Measurements from ENCODE around the gene SUSD5. TPM values are rescaled to one million over a fixed set of nuclear protein-coding genes. Genes with fewer than 3 reads are reported as not detected.
A peak's percentile ranks its signal among the peaks of the same experiment; 100 is the strongest.

SUSD5 gene
- total RNA-seq, 5 donors from 2014 or later (not counting 1 experiment from before 2014, with no cell fraction given), result not detected

DNA sequence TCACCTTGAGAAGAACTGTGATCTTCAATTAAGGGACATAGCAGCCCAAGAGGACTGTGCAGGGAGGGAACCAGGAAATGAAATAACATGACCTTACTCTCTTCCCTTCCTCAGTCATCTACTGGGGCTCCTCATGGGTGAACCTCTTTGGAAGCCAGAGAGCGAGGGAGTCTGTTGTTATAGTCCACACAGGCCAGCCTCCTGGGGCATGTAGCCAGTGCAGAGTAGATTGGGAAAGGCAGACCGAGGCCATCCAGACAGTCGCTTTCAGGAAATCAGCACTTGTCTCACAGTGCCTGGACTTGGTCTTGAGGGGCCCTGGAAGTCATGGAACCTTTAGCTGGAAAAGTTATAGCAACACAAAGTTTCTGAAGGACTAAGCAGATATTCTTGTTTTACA is 98.7 kb downstream of the SUSD5 start:
- ChIA-PET CTCF (no interaction called here), POLR2A (interaction anchor here (0.5 to 0.7 kb wide), 2 partner anchors 132 to 938 kb away, joined by 3 read pairs; no protein-coding TSS in a partner anchor)
- H3K27ac Mint-ChIP-seq, result no peak overlapping the region
- H3K36me3 ChIP-seq (ENCODE audit: control insufficient read depth in 2 of 2, extremely low read depth in 1 of 2, insufficient read depth in 1 of 2, low read length in 1 of 2), result peaks cover 0 to 13% of the 10 kb centered on the region in 2 donors
- peaks cover 30 to 33% (median 31%) of the 10 kb centered on the region in 3 donors for H3K4me1 Mint-ChIP-seq
- WGBS (ENCODE audit: insufficient coverage), result 94% methylated on average over 3 of the region's 3 CpGs
- H3K27me3 Mint-ChIP-seq, result no peaks in the 10 kb centered on the region
- no peak for DNase-seq
- no peaks in the 10 kb centered on the region for H3K27me3 ChIP-seq (replicated peaks in 1 of 2; ENCODE audit: control insufficient read depth in 2 of 2, extremely low read depth in 1 of 2, insufficient read depth in 2 of 2, low read length in 1 of 2)
- H3K9me3 Mint-ChIP-seq, result no peaks in the 10 kb centered on the region
- H3K27ac ChIP-seq (ENCODE audit: low read length), result no peak overlapping the region
- no peak overlapping the region for H3K4me3 Mint-ChIP-seq
- peaks cover 24% of the 10 kb centered on the region for H3K36me3 Mint-ChIP-seq
- no peak for ATAC-seq (replicated peaks in 1 of 4)
- no peaks in the 10 kb centered on the region for H3K9me3 ChIP-seq
- no peak overlapping the region for H3K4me3 ChIP-seq (ENCODE audit: control insufficient read depth in 1 of 2, extremely low read depth in 1 of 2, low read length in 1 of 2)
- H3K4me1 ChIP-seq (ENCODE audit: control insufficient read depth in 1 of 2, extremely low read depth in 1 of 2, insufficient read depth in 2 of 2, low read length in 2 of 2), result peaks cover 0 to 4% of the 10 kb centered on the region in 2 experiments

DNA sequence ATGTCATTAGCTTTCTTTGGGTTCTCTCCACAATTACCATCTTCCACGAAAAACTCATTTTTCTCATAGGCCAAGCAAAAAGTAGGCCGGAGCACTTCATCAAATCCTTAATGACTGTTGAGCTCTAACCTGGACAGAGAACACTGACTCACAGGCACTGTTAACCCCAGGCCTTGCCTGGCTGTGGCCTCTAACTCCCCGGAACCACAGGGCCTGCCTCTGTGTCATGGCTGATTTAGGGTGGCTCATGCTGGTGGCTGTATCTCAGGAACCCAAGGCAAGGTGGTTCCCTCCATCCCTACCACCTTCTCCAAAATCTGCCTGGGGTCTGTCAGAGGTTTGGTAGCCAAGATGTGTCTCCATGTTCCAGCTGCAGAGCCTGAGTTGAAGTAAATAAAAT is 101.1 kb downstream of the SUSD5 start:
- ChIA-PET CTCF (interaction anchor here in 1 of 2 donors (0.5 to 1.0 kb wide), 2 partner anchors 10 to 42 kb away, joined by 3 to 4 read pairs; no protein-coding TSS in a partner anchor), POLR2A (interaction anchor here in 1 of 2 donors (0.5 kb wide), 1 partner anchor 168 kb away, joined by 8 read pairs; no protein-coding TSS in a partner anchor)
- Mint-ChIP-seq H3K4me1 (peaks cover 36 to 46% (median 42%) of the 10 kb centered on the region in 3 donors), H3K9me3 (no peaks in the 10 kb centered on the region), H3K36me3 (peaks cover 6% of the 10 kb centered on the region), H3K4me3 (no peak overlapping the region), H3K27me3 (no peaks in the 10 kb centered on the region), H3K27ac (peak overlapping the region in 1 of 2 donors; percentile 71)
- H3K4me1 ChIP-seq (ENCODE audit: control insufficient read depth in 1 of 2, extremely low read depth in 1 of 2, insufficient read depth in 2 of 2, low read length in 2 of 2), result peaks cover 5 to 18% of the 10 kb centered on the region in 2 experiments
- ATAC-seq (replicated peaks in 1 of 4) (no peak), DNase-seq (no peak)
- WGBS (ENCODE audit: insufficient coverage), result 95% methylated on average over 3 of the region's 3 CpGs
- no peaks in the 10 kb centered on the region for H3K27me3 ChIP-seq (replicated peaks in 1 of 2; ENCODE audit: control insufficient read depth in 2 of 2, extremely low read depth in 1 of 2, insufficient read depth in 2 of 2, low read length in 1 of 2)
- no peaks in the 10 kb centered on the region for H3K9me3 ChIP-seq
- H3K27ac ChIP-seq (ENCODE audit: low read length), result no peak overlapping the region
- peaks cover 0 to 4% of the 10 kb centered on the region in 2 donors for H3K36me3 ChIP-seq (ENCODE audit: control insufficient read depth in 2 of 2, extremely low read depth in 1 of 2, insufficient read depth in 1 of 2, low read length in 1 of 2)
- no peak overlapping the region for H3K4me3 ChIP-seq (ENCODE audit: control insufficient read depth in 1 of 2, extremely low read depth in 1 of 2, low read length in 1 of 2)

DNA sequence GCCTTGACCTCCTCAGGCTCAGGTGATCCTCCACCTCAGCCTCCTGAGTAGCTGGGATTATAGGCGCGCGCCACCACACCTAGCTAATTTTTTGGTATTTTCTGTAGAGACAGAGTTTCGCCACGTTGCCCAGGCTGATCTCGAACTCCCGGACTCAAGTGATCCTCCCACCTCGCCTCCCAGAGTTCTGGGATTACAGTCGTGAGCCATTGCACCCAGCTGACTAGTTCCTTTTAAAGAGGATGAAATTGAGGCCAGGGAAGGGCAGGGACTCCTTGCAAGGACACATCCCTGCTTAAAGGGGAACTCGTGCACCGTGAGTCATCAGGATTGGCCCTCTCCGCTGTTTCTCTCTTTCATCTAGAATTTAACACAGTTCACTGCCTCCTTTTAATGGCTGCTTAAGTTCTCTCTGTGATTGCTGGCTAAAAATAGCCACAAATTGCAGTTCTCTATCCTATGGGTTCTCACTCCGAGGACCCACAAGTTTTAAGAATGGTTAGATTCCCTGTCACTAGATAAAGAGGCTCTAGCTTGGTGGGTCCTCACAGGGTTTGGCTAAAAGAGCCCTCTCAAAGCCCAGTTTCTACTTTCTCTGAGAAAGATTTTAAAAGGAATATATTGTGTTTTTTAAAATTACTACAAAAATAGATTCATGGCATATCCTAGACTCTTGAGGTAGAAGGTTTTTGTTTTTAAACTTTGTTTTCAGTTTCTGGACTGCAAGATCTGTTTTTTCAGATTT is 103.4 kb downstream of the SUSD5 start:
- ATAC-seq (replicated peaks in 1 of 4) (no peak), DNase-seq (peak in 2 of 35 experiments; percentile 10 to 33)
- H3K4me3 ChIP-seq (ENCODE audit: control insufficient read depth in 1 of 2, extremely low read depth in 1 of 2, low read length in 1 of 2), result peak overlapping the region in 1 of 2 donors; percentile 10
- CTCF ChIA-PET, result interaction anchor here in 1 of 2 donors (0.6 to 3.1 kb wide), 3 partner anchors 16 to 530 kb away, joined by 3 to 12 read pairs (median 3); no protein-coding TSS in a partner anchor
- POLR2A ChIA-PET, result no interaction called here
- no peaks in the 10 kb centered on the region for H3K27me3 ChIP-seq (replicated peaks in 1 of 2; ENCODE audit: control insufficient read depth in 2 of 2, extremely low read depth in 1 of 2, insufficient read depth in 2 of 2, low read length in 1 of 2)
- H3K9me3 ChIP-seq, result no peaks in the 10 kb centered on the region
- H3K27ac ChIP-seq (ENCODE audit: low read length), result peak overlapping the region; percentile 41
- no peaks in the 10 kb centered on the region for H3K9me3 Mint-ChIP-seq
- H3K4me1 Mint-ChIP-seq, result peaks cover 36 to 59% (median 53%) of the 10 kb centered on the region in 3 donors
- peak overlapping the region; percentile 75 to 91 for H3K27ac Mint-ChIP-seq
- no peaks in the 10 kb centered on the region for H3K27me3 Mint-ChIP-seq
- H3K4me3 Mint-ChIP-seq, result peak overlapping the region; percentile 57 to 87 (median 81)
- WGBS (ENCODE audit: insufficient coverage), result 75% methylated on average over 9 of the region's 13 CpGs
- no peaks in the 10 kb centered on the region for H3K36me3 Mint-ChIP-seq
- peaks cover 5 to 18% of the 10 kb centered on the region in 2 experiments for H3K4me1 ChIP-seq (ENCODE audit: control insufficient read depth in 1 of 2, extremely low read depth in 1 of 2, insufficient read depth in 2 of 2, low read length in 2 of 2)
- H3K36me3 ChIP-seq (ENCODE audit: control insufficient read depth in 2 of 2, extremely low read depth in 1 of 2, insufficient read depth in 1 of 2, low read length in 1 of 2), result no peaks in the 10 kb centered on the region

DNA sequence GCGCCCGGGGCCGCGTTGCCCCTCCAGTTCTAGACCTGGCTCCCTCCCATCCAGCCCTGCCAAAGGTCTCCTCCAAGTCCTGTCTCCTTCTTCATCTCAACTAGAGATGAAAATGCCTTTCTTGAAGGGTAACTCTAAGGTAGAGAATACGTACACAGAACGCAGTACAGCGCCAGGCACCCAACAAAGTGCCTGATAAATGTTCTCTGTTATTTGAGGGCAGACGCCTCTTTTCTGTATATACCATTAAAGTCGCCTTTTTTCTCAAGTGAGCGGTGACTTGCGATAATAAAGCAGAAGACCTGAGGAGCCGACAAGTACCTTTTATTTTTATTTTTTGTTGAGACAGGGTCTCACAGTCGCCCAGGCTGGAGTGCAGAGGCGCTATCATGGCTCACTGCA is 104.0 kb downstream of the SUSD5 start:
- peak overlapping the region; percentile 41 for H3K27ac ChIP-seq (ENCODE audit: low read length)
- POLR2A ChIA-PET, result no interaction called here
- H3K4me3 ChIP-seq (ENCODE audit: control insufficient read depth in 1 of 2, extremely low read depth in 1 of 2, low read length in 1 of 2), result peak overlapping the region; percentile 70 to 80
- Mint-ChIP-seq H3K4me1 (peaks cover 39 to 58% (median 53%) of the 10 kb centered on the region in 3 donors), H3K36me3 (no peaks in the 10 kb centered on the region), H3K27ac (peak overlapping the region; percentile 85 to 91), H3K27me3 (no peaks in the 10 kb centered on the region), H3K9me3 (no peaks in the 10 kb centered on the region), H3K4me3 (peak overlapping the region; percentile 81 to 87 (median 83))
- ATAC-seq (replicated peaks in 1 of 4) (no peak), DNase-seq (no peak)
- no peaks in the 10 kb centered on the region for H3K9me3 ChIP-seq
- H3K27me3 ChIP-seq (replicated peaks in 1 of 2; ENCODE audit: control insufficient read depth in 2 of 2, extremely low read depth in 1 of 2, insufficient read depth in 2 of 2, low read length in 1 of 2), result no peaks in the 10 kb centered on the region
- H3K4me1 ChIP-seq (ENCODE audit: control insufficient read depth in 1 of 2, extremely low read depth in 1 of 2, insufficient read depth in 2 of 2, low read length in 2 of 2), result peaks cover 5 to 18% of the 10 kb centered on the region in 2 experiments
- H3K36me3 ChIP-seq (ENCODE audit: control insufficient read depth in 2 of 2, extremely low read depth in 1 of 2, insufficient read depth in 1 of 2, low read length in 1 of 2), result no peaks in the 10 kb centered on the region
- WGBS (ENCODE audit: insufficient coverage), result 90% methylated on average over 4 of the region's 14 CpGs
- CTCF ChIA-PET, result interaction anchor here in 1 of 2 donors (0.7 to 3.1 kb wide), 2 partner anchors 17 to 167 kb away, joined by 3 to 12 read pairs; no protein-coding TSS in a partner anchor

DNA sequence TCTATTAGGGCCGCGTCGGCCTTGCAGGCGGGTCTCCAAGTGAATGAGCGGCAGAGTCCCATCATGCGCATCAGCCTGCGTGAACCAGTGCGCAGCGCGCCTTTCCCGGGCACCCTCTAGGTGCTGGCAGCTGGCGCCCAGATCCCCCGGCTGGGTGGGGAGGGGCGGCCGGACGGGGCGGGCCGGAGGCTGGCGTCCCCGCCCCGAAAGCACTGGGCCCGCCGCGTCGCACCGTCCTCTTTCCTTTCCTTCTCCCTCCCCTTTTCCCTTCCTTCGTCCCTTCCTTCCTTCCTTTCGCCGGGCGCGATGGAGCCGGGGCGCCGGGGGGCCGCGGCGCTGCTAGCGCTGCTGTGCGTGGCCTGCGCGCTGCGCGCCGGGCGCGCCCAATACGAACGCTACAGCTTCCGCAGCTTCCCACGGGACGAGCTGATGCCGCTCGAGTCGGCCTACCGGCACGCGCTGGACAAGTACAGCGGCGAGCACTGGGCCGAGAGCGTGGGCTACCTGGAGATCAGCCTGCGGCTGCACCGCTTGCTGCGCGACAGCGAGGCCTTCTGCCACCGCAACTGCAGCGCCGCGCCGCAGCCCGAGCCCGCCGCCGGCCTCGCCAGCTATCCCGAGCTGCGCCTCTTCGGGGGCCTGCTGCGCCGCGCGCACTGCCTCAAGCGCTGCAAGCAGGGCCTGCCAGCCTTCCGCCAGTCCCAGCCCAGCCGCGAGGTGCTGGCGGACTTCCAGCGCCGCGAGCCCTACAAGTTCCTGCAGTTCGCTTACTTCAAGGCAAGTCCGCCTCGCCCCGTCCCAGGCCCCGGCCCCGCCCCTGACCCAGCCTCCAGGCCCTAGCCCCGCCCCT is 104.6 kb downstream of the SUSD5 start, which contains the start of gene CRTAP:
Gene CRTAP (plus strand): TSS at position 243 of the 850 bp plus-strand sequence. CDS start 64 bp downstream, at position 307.
- ATAC-seq (replicated peaks in 1 of 4), result peak; percentile 86 to 88 (median 88)
- under 1% methylated on average over 97 of the region's 98 CpGs for WGBS (ENCODE audit: insufficient coverage)
- peak within 1 kb of the TSS; percentile 81 to 87 (median 83) for H3K4me3 Mint-ChIP-seq
- peak within 1 kb of the TSS; percentile 62 for H3K27ac ChIP-seq (ENCODE audit: low read length)
- ChIA-PET CTCF (interaction anchor here in 1 of 2 donors (0.7 to 3.1 kb wide), 3 partner anchors 16 to 166 kb away, joined by 3 to 12 read pairs (median 3); no protein-coding TSS in a partner anchor), POLR2A (no interaction called here)
- H3K27ac Mint-ChIP-seq, result peak within 1 kb of the TSS; percentile 85 to 91
- peaks cover 36 to 56% (median 53%) of the 10 kb centered on the region in 3 donors for H3K4me1 Mint-ChIP-seq
- no peaks in the 10 kb centered on the region for H3K27me3 ChIP-seq (replicated peaks in 1 of 2; ENCODE audit: control insufficient read depth in 2 of 2, extremely low read depth in 1 of 2, insufficient read depth in 2 of 2, low read length in 1 of 2)
- H3K4me1 ChIP-seq (ENCODE audit: control insufficient read depth in 1 of 2, extremely low read depth in 1 of 2, insufficient read depth in 2 of 2, low read length in 2 of 2), result peaks cover 5 to 18% of the 10 kb centered on the region in 2 experiments
- H3K36me3 Mint-ChIP-seq, result no peaks in the 10 kb centered on the region
- peak within 1 kb of the TSS; percentile 70 to 80 for H3K4me3 ChIP-seq (ENCODE audit: control insufficient read depth in 1 of 2, extremely low read depth in 1 of 2, low read length in 1 of 2)
- DNase-seq, result peak; percentile 65 to 91 (median 77)
- no peaks in the 10 kb centered on the region for H3K36me3 ChIP-seq (ENCODE audit: control insufficient read depth in 2 of 2, extremely low read depth in 1 of 2, insufficient read depth in 1 of 2, low read length in 1 of 2)
- no peaks in the 10 kb centered on the region for H3K27me3 Mint-ChIP-seq
- no peaks in the 10 kb centered on the region for H3K9me3 Mint-ChIP-seq
- no peaks in the 10 kb centered on the region for H3K9me3 ChIP-seq

DNA sequence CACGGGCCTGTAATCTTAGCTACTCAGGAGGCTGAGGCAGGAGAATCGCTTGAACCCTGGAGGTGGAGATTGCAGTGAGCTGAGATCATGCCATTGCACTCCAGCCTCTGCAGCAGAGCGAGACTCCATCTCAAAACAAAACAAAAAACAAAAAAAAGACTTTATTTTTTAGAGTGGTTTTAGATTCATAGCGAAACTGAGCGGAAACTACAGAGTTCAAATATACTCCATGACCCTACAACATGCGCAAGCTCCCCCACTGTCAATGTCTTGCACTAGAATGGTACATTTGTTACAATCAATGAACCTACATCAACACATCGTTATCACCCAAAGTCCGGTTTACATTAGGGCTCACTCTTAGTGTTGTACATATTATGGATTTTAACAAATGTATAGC is 107.0 kb downstream of the SUSD5 start:
- ChIA-PET POLR2A (interaction anchor here in 1 of 2 donors (0.6 kb wide), 1 partner anchor 1213 kb away, joined by 3 read pairs; no protein-coding TSS in a partner anchor), CTCF (no interaction called here)
- Mint-ChIP-seq H3K4me3 (peak overlapping the region in 1 of 3 donors; percentile 37), H3K36me3 (no peaks in the 10 kb centered on the region), H3K27ac (no peak overlapping the region), H3K27me3 (no peaks in the 10 kb centered on the region), H3K9me3 (no peaks in the 10 kb centered on the region), H3K4me1 (peaks cover 25 to 42% (median 39%) of the 10 kb centered on the region in 3 donors)
- Histone ChIP-seq H3K4me1 (ENCODE audit: control insufficient read depth in 1 of 2, extremely low read depth in 1 of 2, insufficient read depth in 2 of 2, low read length in 2 of 2) (peaks cover 5 to 18% of the 10 kb centered on the region in 2 experiments), H3K27ac (ENCODE audit: low read length) (no peak overlapping the region), H3K4me3 (ENCODE audit: control insufficient read depth in 1 of 2, extremely low read depth in 1 of 2, low read length in 1 of 2) (no peak overlapping the region), H3K9me3 (no peaks in the 10 kb centered on the region), H3K27me3 (replicated peaks in 1 of 2; ENCODE audit: control insufficient read depth in 2 of 2, extremely low read depth in 1 of 2, insufficient read depth in 2 of 2, low read length in 1 of 2) (no peaks in the 10 kb centered on the region), H3K36me3 (ENCODE audit: control insufficient read depth in 2 of 2, extremely low read depth in 1 of 2, insufficient read depth in 1 of 2, low read length in 1 of 2) (no peaks in the 10 kb centered on the region)
- no CpG with 5 or more reads among the region's 8 CpGs for WGBS (ENCODE audit: insufficient coverage)
- DNase-seq (no peak), ATAC-seq (replicated peaks in 1 of 4) (no peak)

Measured in T-cell (primary cell).